ENCODE measurements around the gene ADGRG7.

Gene ADGRG7

DNA sequence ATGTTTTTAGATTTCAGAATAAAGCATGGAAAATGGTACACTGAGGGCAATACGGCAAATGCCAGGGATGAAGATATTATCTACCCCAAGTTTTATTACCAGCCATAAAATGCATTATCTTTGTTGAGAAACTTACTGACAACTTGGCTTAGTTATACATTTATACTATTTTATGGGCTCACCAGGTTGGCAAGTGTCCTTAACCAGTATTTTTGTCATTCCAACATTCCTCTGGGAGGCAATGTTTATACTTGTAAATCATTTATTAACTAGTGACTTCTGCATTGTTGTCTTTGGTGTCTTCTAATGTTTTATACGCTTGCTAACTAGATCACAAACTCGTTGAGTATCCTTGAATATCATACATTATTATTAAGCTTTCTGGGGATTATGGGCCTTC, 18.0 kb upstream of the ADGRG7 start:
- in situ Hi-C loops (cut with MboI; ENCODE audit: low sequenced_read_pairs) = loop anchor here (25.0 kb wide), 2 partner anchors 254 to 754 kb away; partner anchors contain the start of gene NIT2

DNA sequence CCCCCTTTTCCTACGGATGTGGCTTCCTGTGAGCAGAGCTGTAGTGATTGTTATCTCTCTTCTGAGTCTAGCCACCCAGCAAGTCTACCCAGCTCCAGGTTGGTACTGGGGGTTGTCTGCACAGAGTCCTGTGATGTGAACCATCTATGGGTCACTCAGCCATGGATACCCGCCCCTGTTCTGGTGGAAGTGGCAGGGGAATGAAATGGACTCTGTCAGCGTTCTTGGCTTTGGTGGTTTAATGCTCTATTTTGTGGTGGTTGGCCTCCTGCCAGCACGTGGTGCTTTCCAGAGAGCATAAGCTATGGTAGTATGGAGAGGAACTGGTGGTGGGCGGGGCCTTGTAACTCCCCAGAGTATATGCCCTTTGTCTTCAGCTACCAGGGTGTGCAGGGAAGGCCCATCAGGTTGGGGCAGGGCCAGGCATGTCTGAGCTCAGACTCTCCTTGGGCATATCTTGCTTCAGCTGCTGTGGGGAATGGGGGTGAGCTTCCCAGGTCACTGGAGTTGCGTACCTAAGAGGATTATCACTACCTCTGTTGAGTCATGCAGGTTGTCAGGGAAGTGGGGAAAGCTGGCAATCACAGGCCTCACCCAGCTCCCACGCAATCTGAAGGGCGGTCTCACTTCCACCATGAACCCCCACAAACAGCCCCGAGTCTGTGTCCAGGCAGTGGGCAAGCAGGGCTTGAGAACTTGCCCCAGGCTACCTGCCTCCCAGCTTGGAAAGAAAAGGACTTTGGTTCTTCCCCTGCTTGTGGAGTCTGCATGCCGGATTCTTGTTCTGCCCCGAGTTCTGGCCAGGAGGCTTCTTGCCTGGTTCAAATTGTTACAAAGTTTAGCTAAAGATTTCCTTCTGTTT, 9.0 kb upstream of the ADGRG7 start:
- in situ Hi-C loops (cut with MboI; ENCODE audit: low sequenced_read_pairs) = no loop called here

DNA sequence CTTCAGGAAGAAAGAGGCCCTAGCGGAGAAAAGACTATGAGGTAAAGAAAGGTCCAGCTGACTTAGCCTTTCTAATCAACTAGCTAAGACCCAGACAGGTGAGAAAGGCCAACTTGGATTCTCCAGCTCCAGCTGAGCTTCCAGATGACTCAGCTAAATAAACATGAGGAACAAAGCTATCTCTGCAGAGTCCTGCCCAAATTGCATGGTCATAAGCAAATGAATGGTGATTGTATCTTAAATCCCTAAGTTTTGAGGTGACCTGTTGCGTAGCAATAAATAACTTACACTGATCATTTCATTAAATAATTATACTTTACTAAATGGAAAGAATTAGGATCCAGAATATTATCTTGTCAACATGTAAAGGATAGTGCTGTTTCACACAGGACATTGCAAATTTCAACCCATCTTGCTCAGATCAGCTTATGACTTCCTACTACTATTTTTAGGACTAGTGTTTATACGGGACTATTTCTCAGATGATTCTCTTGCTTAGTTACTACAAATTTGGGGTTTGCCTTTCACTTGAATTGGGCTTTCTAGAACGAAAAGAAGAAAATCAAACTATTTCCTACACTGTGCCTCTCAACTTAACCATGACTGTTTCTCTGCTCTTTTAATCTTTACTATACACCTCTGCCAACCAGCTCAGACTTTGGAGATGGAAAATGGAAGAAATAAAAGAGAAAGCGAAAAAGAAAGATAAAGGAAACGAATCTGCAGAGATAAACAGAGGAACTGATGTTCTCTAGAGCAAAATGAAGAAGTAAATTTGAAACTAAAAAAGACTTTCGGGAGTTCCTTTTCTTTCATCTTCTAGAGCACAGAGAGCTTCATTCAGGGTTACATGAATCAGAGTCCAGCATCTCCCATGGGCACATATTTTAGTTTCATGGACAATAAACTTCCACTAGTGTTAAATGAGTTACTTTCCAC, 6.6 kb upstream of the ADGRG7 start:
- in situ Hi-C loops (cut with MboI; ENCODE audit: low sequenced_read_pairs) = no loop called here

DNA sequence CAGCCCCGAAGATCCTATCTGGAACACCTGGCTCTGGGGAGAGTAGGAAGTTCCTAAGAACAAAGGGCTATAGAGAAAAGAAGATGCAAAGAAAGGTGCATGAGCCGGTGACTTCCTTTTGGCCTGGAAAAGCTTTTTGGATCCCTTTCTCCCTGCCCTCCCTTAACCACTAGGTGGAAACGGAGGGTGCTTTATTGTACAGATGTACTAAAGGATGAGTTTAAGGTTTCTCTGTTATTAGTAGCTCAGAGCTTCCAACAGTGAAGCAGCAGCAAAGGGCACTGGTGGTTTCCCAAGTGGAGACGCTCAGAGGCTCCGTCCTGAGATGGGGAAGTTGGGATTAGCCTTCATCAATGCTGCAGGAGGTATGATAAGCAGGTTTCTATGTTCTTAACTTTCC, 5.9 kb upstream of the ADGRG7 start:
- in situ Hi-C loops (cut with MboI; ENCODE audit: low sequenced_read_pairs) = no loop called here

DNA sequence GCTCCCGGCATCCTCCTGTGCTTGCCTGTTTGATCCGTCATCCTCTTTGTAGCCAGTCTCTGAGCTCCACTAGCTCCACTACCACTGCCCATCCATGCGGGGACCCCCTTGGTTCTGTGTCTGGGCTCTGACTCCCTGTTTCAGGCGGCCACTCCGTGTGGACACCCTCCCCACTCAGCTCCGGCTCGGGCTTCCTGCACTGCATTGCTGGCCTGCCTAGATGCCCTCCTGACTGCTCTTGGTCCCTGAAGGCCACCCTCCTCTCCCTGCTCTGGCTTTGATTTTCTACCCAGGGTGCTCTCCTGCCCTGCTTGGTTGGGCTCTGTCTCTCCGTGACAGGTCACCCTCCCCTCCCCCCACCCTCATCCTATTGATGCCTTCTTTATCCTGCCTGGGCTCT, 4.0 kb upstream of the ADGRG7 start:
- in situ Hi-C loops (cut with MboI; ENCODE audit: low sequenced_read_pairs) = no loop called here

DNA sequence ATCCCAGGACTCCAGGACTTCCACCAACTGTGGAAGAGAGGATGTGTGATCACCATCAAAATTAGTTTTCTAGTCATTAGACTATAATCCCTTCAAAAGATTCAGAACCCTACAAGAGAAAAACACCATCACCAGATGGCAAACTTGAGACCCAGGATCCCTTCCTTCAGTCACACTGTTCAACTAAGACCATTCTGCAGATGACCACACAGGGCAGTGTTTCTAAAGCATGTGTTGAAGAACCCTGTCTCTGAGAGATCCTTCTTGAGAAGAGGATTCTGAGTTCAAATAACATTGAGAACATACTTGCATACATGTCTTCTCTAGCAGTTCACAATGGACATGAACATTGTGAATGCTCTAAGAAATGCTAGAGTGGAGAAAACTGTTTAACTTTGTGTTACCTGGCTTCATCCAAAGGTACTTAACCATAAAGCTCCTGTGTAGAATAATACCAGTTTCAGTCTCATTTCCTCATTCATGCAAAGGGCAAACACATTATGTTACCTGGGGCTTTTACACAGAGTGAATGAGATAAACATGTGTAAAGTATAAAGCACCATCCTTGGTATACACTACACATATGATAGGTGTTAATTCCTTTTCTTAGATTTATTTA, 2.4 kb upstream of the ADGRG7 start:
- in situ Hi-C loops (cut with MboI; ENCODE audit: low sequenced_read_pairs) = no loop called here

DNA sequence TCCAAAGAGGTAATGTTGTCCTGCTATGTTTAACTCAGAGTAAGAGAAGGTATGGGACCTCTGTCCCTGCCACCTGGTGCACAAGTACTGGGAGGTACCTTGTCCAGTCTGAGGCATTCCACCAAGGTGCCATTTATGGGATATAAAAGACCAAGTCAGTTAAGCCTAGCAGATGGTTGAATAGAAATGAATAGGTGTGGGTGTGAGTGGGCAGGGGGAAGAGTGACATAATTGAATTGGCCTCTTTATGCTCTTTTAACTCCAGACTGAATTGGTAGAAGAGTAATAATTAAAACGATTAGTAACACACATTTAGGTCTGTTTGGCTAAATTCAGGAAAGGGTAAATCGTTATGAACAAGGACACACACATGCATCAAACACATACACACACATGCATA, 562 bp downstream of the ADGRG7 start:
- in situ Hi-C loops (cut with MboI; ENCODE audit: low sequenced_read_pairs) = no loop called here

DNA sequence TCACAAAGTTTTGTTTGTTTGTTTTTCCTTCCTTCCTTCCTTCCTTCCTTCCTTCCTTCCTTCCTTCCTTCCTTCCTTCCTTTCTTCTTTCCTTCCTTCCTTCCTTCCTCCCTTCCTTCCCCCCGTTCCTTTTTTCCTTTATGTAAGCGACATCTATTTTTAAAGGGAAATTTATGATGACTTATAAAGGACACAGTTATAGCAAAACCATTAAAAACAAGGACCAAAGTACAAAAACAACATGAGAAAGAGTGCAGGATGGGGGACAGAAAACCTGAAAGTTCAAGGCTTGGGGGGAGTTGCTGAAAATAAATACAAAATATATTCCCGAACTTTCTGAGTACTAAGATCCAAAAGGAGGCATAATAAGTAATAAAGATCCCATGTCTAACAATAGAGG, 1.8 kb downstream of the ADGRG7 start:
- in situ Hi-C loops (cut with MboI; ENCODE audit: low sequenced_read_pairs) = no loop called here

DNA sequence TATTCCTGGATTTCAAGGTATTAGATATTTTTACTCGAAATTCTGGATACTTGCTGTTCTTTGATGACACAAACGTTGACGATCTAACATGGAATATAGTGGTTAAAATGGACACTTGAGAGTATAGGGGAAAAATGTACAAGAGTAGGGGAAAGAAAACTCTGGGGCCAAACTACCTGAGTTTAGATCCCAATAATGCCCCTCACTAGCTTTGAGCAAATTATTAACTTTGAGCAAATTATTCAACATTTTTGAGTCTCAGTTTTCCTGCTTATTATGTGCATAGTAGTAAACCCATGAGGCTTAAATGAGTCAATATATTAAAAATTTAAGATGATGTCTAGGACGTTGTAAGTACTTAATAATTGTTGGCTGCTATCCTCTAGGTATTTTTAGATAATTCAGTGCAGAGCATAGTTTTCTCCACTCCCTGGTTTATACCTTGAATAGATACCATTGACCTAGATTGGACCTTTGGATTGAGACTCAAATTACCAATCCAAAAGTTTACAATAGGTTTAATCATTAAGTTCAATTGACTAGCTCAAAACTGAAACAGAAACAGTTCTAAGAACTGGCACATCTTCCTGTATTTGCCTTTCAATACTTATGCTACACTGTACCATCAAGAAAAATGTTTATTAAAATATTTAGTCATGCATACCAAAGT, 4.5 kb downstream of the ADGRG7 start:
- in situ Hi-C loops (cut with MboI; ENCODE audit: low sequenced_read_pairs) = no loop called here

DNA sequence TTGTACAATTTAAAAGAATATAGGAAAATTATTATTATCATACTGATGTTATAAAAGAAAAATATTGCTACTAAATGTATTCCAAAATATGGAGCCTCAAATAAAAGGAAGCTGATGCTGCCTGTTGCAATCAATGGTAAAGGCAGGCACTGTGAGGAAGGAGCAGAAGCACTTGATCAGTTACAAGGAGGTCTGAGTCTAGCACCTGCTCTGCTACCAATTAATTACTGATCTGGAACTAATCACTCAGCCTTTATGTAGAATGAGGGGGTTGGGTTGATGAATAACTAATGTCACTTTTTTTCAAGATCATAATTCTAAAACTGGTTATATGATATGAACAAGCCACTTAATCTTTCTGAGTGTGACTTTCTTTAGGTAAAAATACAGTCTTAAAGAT, 5.5 kb downstream of the ADGRG7 start:
- in situ Hi-C loops (cut with MboI; ENCODE audit: low sequenced_read_pairs) = no loop called here

DNA sequence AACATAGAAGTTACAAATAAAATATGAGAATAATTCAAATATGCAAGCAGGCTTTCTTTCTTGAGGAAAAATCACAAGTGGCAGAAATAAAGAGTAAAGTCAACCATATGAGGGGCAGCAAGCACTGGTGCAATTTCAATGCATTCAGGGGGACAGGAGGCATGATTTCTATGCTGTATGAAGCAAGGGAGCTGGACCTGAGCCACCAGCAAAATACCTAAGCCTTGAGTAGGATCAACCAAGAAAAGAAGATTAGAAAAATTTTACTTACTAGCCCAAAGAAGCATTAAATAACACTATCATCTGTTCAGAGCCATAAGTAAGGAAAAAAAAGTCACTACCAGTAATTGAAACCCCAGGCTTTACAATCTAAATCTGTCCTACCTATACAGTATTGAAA, 6.3 kb downstream of the ADGRG7 start:
- in situ Hi-C loops (cut with MboI; ENCODE audit: low sequenced_read_pairs) = no loop called here

DNA sequence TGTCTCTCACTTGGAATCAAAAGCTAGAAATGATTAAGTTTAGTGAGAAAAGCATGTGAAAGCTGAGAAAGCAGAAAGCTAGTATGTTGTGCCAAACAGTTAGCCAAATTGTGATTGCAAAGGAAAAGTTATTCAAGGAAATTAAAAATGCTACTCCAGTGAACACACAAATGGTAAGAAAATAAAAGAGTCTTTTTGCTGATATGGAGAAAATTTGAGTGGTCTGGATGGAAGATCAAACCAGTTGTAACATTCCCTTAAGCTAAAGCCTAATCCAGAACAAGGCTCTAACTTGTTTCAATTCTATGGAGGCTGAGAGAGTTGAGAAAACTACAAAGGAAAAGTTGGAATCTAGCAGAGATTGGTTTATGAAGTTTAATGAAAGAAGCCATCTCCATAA, 11.8 kb downstream of the ADGRG7 start:
- in situ Hi-C loops (cut with MboI; ENCODE audit: low sequenced_read_pairs) = no loop called here

DNA sequence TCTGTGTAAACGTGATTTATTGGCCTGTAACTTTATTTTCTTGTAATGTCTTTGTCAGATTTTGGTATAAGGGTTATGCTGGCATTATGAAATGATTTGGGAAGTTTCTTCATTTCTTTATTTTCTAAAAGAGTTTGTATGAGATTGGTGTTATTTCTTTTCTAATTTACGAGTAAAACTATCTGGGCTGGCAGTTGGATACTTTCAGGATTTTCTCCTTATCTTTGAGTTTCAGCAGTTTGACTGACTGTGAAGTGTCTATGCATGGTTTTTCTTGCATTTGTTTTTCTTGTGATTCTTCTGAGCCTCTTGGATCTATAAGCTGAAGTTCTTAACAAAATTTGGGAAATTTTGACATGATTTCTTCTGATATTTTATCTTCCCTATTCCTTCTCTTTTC, 18.1 kb downstream of the ADGRG7 start:
- in situ Hi-C loops (cut with MboI; ENCODE audit: low sequenced_read_pairs) = no loop called here

DNA sequence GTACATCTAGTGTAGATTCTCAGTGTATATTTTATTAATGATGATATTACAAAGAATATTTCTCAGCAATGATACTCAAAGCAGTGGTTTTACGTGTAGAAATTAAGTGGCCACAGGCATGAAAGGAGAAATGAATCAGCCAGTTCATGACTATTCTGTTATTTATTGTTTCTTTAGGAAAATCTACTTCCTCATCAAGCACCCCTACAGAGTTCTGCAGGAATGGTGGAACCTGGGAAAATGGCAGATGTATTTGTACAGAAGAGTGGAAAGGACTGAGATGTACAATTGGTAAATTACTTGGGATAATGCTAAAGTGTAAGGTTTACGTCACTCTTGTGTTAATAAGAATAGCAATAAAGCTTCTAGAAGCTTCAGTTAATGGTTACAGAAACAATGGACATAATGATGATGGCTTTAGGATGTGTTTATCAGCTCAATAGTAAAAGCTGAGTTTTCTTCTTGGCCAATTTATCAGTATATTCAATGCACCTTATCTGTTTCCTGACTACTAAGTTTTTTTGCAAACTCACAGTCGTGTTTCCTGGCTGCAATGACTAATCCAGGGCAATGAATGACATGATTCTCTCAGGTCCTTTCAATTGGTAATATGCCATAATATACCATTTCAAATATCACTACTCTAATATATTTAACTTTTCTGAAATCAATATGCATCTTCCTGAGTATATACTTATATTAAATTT, 20.2 kb downstream of the ADGRG7 start:
- in situ Hi-C loops (cut with MboI; ENCODE audit: low sequenced_read_pairs) = no loop called here

DNA sequence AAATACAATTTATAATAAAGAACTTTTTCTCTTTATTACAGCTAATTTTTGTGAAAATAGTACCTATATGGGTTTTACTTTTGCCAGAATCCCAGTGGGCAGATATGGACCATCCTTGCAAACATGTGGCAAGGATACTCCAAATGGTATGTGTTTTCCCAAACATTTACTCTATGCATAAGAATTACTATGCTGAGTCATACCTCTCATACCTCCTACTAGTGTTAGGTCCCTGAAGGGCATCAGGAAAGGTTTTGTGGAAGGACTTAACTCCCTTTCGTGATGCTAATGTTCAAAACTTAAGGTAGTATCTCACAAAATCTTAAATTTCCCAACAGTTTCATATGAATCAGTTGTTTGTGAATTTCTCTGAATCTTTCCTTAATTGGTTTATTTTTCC, 21.3 kb downstream of the ADGRG7 start:
- in situ Hi-C loops (cut with MboI; ENCODE audit: low sequenced_read_pairs) = no loop called here

DNA sequence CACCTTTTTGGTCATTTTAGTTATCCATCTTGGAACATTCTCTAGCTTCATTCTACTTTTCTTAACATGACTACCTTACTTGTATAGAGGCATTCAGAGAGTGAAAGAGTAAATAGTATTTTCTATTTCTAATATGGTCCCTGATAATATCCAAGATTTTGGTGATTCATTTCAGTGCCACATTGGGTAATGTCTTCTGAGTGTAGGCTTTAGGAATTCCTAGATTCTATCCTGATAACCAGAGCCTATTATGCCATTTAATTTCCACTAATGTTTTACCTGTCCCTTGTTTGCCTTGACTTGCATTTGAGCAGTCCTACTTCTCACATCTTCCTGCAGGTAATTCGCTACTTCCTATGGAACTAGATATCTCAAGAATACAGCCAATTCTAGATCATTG, 21.8 kb downstream of the ADGRG7 start:
- in situ Hi-C loops (cut with MboI; ENCODE audit: low sequenced_read_pairs) = no loop called here

DNA sequence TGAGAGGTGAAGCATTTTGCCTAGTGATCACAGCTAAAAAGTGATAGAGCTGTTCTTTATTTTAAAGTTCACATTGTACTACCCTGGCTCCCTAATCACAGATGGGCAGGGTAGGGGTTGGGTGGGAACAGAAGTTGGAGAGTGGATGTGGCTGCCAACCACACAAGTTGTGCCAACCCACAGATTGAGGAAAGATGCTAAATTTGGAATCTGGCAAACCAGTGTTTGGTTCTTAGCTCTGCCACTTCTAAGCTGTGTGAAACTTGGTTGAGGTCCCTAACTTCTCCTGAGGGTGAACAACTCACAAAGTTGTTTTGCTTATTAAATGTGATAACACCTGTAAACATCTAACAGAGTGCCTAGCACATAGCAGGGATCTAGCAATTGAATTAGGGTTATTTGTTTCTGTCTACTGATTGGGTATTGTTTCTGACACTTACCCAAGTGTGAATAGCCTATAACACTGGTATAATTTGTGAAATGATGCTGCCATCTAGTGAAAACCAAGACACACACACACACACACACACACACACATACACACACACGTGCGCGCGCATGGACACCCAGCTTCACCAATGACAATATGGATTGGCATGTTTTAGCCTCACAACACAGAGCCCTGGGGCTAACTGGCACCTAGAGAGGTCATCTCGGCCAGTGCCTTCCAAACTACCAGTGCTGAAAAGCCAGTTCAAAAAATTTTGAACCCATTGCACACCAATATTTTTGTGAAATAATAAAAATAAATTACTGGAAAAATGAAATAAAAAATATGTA, 25.3 kb downstream of the ADGRG7 start:
- in situ Hi-C loops (cut with MboI; ENCODE audit: low sequenced_read_pairs) = no loop called here

DNA sequence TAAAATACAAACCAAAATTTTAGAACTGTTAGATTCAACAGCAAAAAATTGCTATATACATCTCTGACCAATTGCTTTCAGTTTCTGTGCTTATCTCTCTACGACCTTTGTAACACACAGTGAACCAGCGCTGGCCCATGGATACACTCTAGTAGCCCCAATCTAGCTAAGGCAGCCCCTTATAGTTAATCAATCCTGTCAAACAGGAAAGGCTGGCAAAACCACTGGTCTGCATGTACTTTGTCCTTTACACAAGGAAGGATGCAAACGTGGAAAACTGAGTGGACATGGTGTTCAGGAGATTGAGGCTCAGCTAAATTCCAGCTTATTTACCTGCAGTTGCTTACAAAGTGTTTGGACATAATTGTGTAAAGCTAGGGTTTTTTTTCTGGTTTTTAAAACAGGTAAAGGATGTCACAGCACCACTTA, 25.9 kb downstream of the ADGRG7 start:
- in situ Hi-C loops (cut with MboI; ENCODE audit: low sequenced_read_pairs) = no loop called here

DNA sequence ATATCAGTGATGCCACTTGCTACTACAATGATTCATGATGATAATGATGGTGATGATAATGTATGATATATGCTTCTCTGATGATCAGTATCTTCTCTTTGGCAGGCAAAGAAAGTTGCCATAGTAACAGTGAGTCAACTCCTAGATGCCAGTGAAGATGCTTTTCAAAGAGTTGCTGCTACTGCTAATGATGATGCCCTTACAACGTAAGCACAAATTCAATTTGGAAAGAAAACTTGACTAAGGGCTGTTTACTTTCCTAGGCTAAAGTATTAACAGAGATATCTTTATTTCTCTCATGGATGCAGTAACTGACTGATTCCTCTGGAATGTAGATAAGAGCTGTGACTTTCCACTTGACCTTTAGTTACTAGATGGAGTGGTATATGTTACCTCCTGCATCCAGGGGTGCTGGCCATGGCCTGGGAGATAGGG, 27.8 kb downstream of the ADGRG7 start:
- in situ Hi-C loops (cut with MboI; ENCODE audit: low sequenced_read_pairs) = no loop called here

Data from HL-60/S4 (cell line).